Coronary artery (tissue), 2 donors: ENCODE results near the gene RPUSD4.

Source experiments
- DNase-seq: peaks from one replicate; pipeline ENCODE4 v3.0.0-alpha.2; 2017; ENCODE audit warnings: low spot score
- H3K27ac ChIP-seq, 2 donors: fragments of 200-600 bp; sonication (generic); one replicate each; pipeline ENCODE4 v1.5.1; 2016 to 2019
- H3K4me3 ChIP-seq: fragments of 200-600 bp; sonication (generic); 2 replicates; pipeline ENCODE4 v1.5.1; 2016; ENCODE audit warnings: mild to moderate bottlenecking, moderate library complexity
- TF ChIP-seq, protein P1 (sequence below): fragments of 200-600 bp; sonication (generic); IDR thresholded peaks from one replicate; pipeline ENCODE4 v1.5.1; 2019; ENCODE audit warnings: antibody characterized with exemption

RPUSD4 gene

DNA sequence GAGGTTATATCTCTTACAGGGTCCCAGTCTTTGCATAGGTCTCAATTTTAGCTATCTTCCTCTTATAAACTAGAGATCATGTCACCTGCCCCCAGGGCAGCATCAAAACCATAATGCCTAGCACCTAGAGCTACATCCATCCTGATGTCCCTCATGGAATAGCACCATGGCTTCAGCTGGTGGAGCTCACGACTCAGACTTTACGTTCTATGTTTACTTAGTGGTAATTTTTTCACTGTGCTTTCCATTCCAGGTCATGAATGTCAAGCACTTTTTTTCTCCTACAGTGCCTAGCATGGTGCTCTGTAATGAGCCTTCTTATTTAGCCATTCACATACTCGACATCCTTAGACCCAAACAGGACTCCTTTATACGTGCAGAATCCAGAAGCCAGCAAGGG, 58.4 kb downstream of the RPUSD4 start:
- Histone ChIP-seq H3K4me3 (no peak overlapping the region), H3K27ac (no peak overlapping the region)
- TF ChIP-seq, protein P1, sequence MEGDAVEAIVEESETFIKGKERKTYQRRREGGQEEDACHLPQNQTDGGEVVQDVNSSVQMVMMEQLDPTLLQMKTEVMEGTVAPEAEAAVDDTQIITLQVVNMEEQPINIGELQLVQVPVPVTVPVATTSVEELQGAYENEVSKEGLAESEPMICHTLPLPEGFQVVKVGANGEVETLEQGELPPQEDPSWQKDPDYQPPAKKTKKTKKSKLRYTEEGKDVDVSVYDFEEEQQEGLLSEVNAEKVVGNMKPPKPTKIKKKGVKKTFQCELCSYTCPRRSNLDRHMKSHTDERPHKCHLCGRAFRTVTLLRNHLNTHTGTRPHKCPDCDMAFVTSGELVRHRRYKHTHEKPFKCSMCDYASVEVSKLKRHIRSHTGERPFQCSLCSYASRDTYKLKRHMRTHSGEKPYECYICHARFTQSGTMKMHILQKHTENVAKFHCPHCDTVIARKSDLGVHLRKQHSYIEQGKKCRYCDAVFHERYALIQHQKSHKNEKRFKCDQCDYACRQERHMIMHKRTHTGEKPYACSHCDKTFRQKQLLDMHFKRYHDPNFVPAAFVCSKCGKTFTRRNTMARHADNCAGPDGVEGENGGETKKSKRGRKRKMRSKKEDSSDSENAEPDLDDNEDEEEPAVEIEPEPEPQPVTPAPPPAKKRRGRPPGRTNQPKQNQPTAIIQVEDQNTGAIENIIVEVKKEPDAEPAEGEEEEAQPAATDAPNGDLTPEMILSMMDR = no peak
- DNase-seq = no peak

DNA sequence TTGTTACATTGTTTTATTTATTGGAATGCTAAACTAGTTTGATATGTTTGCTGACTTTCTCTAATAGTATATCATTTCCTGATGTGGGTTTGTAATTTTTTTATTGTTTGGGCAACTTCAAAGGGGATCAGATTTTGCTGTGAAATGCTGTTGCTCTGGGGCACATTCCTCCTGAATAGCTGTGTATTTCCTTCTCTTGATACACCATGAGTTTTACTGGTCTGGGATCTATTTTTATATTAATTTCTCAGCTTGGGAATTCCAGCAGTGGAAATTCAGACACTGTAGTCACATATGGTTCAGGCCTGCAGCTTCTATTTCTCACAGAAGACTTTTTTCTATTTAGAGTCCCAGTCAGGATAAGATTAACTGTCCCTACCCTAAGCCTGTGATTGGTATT, 58.9 kb downstream of the RPUSD4 start:
- no peak overlapping the region for H3K27ac ChIP-seq
- TF ChIP-seq, protein P1 = no peak
- H3K4me3 ChIP-seq = no peak overlapping the region
- no peak for DNase-seq

DNA sequence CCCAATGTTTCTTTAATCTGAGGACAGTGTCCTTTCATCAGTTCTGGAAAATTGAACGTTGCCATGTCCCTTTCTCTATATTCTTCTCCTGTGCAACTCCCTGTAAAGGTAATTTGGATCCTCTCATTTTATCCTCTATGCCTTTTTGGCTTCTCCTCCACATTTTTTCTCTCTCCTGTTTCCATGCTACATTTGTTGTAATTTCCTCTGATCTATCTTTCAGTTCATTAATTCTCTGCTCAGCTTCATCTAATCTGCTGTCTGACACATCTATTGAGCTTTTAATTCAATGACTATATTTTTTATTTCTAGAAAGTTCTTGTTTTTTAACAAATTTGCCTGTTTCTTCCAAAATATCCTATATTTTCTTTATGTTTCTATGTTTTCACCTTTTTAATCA, 59.3 kb downstream of the RPUSD4 start:
- Histone ChIP-seq H3K4me3 (no peak overlapping the region), H3K27ac (no peak overlapping the region)
- TF ChIP-seq, protein P1 = no peak
- no peak for DNase-seq
